ENCODE results near the gene FMN1.

FMN1 gene

GRCh38 chr15:32943711-32944110, 250.8 kb downstream of the FMN1 start:
- TF ChIP-seq CTCF (IDR thresholded peaks at IDR 0.05), result no peak
- Histone ChIP-seq H3K27ac (no peak overlapping the region), H3K27me3 (no peaks in the 10 kb centered on the region), H3K36me3 (no peaks in the 10 kb centered on the region), H3K4me1 (peaks cover 0 to 15% (median 11%) of the 10 kb centered on the region in 4 donors), H3K4me3 (no peak overlapping the region), H3K9me3 (no peaks in the 10 kb centered on the region)
- intact Hi-C loops (cut with DNase I; ENCODE audit: low total_unique reads), result loop anchor here (10.0 kb wide), 1 partner anchor 99 kb away; no protein-coding TSS in a partner anchor
- no peak for DNase-seq

GRCh38 chr15:32942401-32942841, 252.1 kb downstream of the FMN1 start:
- Histone ChIP-seq H3K27ac (peak overlapping the region in 1 of 2 donors; percentile 26), H3K4me3 (no peak overlapping the region), H3K4me1 (peaks cover 0 to 15% (median 11%) of the 10 kb centered on the region in 4 donors), H3K9me3 (no peaks in the 10 kb centered on the region), H3K27me3 (no peaks in the 10 kb centered on the region), H3K36me3 (no peaks in the 10 kb centered on the region)
- no peak for TF ChIP-seq CTCF (IDR thresholded peaks at IDR 0.05)
- intact Hi-C loops (cut with DNase I; ENCODE audit: low total_unique reads), result loop anchor here (10.0 kb wide), 1 partner anchor 98 kb away; no protein-coding TSS in a partner anchor
- no peak for DNase-seq

GRCh38 chr15:32941823-32942222, 252.7 kb downstream of the FMN1 start:
- no peak for DNase-seq
- Histone ChIP-seq H3K9me3 (no peaks in the 10 kb centered on the region), H3K27ac (peak overlapping the region in 1 of 2 donors; percentile 26), H3K4me3 (no peak overlapping the region), H3K27me3 (no peaks in the 10 kb centered on the region), H3K4me1 (peaks cover 0 to 15% (median 11%) of the 10 kb centered on the region in 4 donors), H3K36me3 (no peaks in the 10 kb centered on the region)
- intact Hi-C loops (cut with DNase I; ENCODE audit: low total_unique reads), result loop anchor here (10.0 kb wide), 1 partner anchor 97 kb away; no protein-coding TSS in a partner anchor
- TF ChIP-seq CTCF (IDR thresholded peaks at IDR 0.05), result no peak

DNA sequence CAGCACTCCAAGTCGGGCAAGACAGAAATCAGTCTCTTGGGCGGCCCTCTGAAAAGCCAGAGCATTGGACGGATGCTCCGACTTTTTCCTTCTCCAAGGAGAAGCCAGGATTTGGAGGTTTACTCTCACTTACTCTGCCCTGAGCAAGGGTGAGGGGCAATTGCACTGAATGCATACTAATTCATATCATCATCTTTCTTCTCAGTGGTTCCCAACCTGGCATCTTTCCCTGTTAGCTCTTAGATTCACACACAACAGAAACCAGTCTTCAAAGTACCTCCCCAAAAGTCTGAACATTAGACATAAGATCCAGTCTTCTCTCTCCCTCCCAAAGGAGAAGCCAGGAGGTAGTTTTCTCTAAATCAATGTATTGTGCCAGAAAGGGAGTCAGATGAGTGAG, 257.5 kb downstream of the FMN1 start:
- Histone ChIP-seq H3K4me1 (peaks cover 0 to 5% (median 4%) of the 10 kb centered on the region in 4 donors), H3K27ac (no peak overlapping the region), H3K9me3 (no peaks in the 10 kb centered on the region), H3K4me3 (no peak overlapping the region), H3K36me3 (no peaks in the 10 kb centered on the region), H3K27me3 (no peaks in the 10 kb centered on the region)
- no peak for TF ChIP-seq CTCF (IDR thresholded peaks at IDR 0.05)
- intact Hi-C loops (cut with DNase I; ENCODE audit: low total_unique reads), result no loop called here
- DNase-seq, result no peak

DNA sequence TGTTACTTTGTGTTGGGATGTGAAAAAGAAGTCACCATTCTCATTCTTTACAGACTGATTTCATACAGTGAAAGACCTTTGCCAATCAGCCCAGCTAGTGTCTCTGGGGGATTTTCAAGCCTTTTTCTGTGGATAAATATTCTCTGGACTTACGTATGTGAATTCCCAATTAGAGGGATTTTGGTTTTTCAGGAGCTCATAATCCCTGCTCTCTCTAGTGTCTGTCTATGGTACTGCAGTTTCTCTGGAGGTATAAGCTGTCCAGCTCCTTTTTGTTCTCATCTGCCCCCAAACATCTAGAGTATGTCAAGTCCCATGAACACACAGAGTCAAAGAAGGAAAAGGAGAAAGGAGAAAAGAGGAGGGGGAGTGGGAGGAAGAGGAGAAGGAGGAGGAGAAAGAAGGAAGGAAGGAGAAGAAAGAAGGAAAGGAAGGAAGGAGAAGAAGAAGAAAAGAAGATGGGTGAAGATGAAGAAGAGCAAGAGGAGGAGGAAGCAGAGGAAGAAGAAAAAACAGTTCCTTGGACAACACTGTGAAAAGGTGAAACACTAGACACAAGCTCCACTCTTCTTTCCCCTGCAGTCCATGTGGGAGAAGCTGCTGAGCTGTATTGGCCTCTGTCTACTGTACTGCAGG, 258.1 kb downstream of the FMN1 start:
- Histone ChIP-seq H3K9me3 (no peaks in the 10 kb centered on the region), H3K27me3 (no peaks in the 10 kb centered on the region), H3K27ac (no peak overlapping the region), H3K36me3 (no peaks in the 10 kb centered on the region), H3K4me1 (no peaks in the 10 kb centered on the region), H3K4me3 (no peak overlapping the region)
- intact Hi-C loops (cut with DNase I; ENCODE audit: low total_unique reads), result no loop called here
- peak; percentile 59 to 68 for TF ChIP-seq CTCF (IDR thresholded peaks at IDR 0.05)
- DNase-seq, result no peak
